Tibial nerve (tissue), 4 donors: ENCODE data around the gene MLC1.

ENCODE experiments used
- EP300 ChIP-seq, 2 donors: sonication (generic); formaldehyde crosslinking; IDR thresholded peaks; one replicate each; pipeline ENCODE4 v1.6.1; 2017; ENCODE audit warnings: antibody characterized with exemption in 2 of 2, mild to moderate bottlenecking in 1 of 2
- POLR2A ChIP-seq, 2 donors: fragments of 450-650 bp; IDR thresholded peaks; one replicate each; pipeline ENCODE4 v1.6.1; 2017; ENCODE audit warnings: antibody characterized with exemption in 2 of 2, mild to moderate bottlenecking in 2 of 2, moderate library complexity in 2 of 2
- TF ChIP-seq, protein P1 (sequence below), 5 experiments: fragments of 200-600 bp in 3 of 5; fragments of 450-650 bp in 2 of 5; sonication (generic) in 3 of 5; IDR thresholded peaks; one replicate each; pipeline ENCODE4 v1.5.1; 2016 to 2019; ENCODE audit warnings: antibody characterized with exemption in 5 of 5, mild to moderate bottlenecking in 3 of 5, moderate library complexity in 2 of 5

DNA sequence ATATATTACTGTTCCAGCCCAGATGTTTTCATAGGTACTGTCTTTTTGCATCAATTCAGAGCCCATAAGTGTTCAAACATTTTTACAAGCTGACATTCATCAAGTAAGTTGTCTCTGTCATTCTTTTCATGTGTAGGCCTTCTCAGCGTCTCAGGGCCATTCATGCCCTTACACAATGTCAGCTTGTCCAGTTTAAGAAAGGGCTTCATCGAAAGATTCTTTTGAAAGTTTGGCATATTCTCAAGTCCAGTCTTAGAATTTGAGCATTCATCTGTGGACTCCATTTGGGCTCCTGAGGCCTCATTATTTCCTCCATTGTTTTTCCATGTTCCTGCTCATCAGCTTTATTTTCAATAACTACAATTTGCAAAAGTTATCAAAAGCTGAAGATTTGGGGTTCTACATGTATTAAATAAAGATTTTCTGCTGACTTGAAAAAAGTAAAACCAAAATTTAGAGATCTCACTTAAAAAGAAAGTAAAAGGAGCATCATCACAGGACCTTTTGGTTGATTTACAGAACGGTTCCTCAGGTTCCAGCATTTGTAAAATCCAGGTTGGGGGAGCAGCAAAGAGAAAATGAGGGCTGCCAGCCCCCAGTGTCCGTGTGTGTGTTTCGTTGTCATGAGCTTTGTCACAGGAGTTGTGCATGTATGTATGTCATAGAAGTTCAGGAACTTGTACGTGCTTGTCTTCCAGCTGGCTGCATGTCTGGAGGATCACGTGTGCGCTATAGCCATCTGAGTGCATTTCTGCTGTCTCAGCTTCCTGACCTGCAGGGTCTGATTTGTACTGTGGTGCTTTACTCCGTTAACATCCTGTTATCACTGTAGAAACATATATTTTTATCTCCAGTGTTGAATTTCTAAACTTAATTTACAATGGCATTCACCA is 20.2 kb upstream of the MLC1 start:
- TF ChIP-seq, protein P1, sequence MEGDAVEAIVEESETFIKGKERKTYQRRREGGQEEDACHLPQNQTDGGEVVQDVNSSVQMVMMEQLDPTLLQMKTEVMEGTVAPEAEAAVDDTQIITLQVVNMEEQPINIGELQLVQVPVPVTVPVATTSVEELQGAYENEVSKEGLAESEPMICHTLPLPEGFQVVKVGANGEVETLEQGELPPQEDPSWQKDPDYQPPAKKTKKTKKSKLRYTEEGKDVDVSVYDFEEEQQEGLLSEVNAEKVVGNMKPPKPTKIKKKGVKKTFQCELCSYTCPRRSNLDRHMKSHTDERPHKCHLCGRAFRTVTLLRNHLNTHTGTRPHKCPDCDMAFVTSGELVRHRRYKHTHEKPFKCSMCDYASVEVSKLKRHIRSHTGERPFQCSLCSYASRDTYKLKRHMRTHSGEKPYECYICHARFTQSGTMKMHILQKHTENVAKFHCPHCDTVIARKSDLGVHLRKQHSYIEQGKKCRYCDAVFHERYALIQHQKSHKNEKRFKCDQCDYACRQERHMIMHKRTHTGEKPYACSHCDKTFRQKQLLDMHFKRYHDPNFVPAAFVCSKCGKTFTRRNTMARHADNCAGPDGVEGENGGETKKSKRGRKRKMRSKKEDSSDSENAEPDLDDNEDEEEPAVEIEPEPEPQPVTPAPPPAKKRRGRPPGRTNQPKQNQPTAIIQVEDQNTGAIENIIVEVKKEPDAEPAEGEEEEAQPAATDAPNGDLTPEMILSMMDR (IDR thresholded peaks at IDR 0.05) = no peak
- TF ChIP-seq POLR2A (IDR thresholded peaks at IDR 0.05) (no peak), EP300 (IDR thresholded peaks at IDR 0.05) (no peak)
